Jurkat, Clone E6-1 (cell line): ENCODE results near the gene WT1.

Experiments used
- DNase-seq: peaks from one replicate; pipeline ENCODE4 v3.0.0-alpha.2; 2011; ENCODE audit warnings: low read depth, low spot score
- H3K4me3 ChIP-seq: 2 replicates; pipeline ENCODE4 v1.5.1; 2011; ENCODE audit warnings: mild to moderate bottlenecking, low read length, control low read depth, moderate library complexity

WT1 gene

GRCh38 chr11:32427616-32427934 is 7.8 kb downstream of the WT1 start:
- no peak for DNase-seq
- H3K4me3 ChIP-seq = no peak overlapping the region

GRCh38 chr11:32426819-32427615 is 8.3 kb downstream of the WT1 start:
- no peak for DNase-seq
- H3K4me3 ChIP-seq = no peak overlapping the region

GRCh38 chr11:32426192-32426591 is 9.1 kb downstream of the WT1 start:
- no peak for DNase-seq
- H3K4me3 ChIP-seq = no peak overlapping the region

GRCh38 chr11:32425761-32426160 is 9.6 kb downstream of the WT1 start:
- DNase-seq = no peak
- H3K4me3 ChIP-seq = no peak overlapping the region

GRCh38 chr11:32422545-32422944 is 12.8 kb downstream of the WT1 start:
- no peak for DNase-seq
- no peak overlapping the region for H3K4me3 ChIP-seq

- H3K4me3 ChIP-seq = no peak overlapping the region; the same call in 1 of the 2 replicates
- no peak for DNase-seq
These were observed 13.3 kb downstream of the WT1 start for GRCh38 chr11:32421992-32422391.

GRCh38 chr11:32420937-32421901 is 14.1 kb downstream of the WT1 start:
- H3K4me3 ChIP-seq = peak overlapping the region; percentile 38
- DNase-seq = peak; percentile 99

GRCh38 chr11:32420139-32420538 is 15.2 kb downstream of the WT1 start:
- DNase-seq = no peak
- H3K4me3 ChIP-seq = peak overlapping the region; percentile 38

- H3K4me3 ChIP-seq = no peak overlapping the region
- no peak for DNase-seq
These were observed 16.5 kb downstream of the WT1 start for GRCh38 chr11:32418836-32419235.

- DNase-seq = no peak
- no peak overlapping the region for H3K4me3 ChIP-seq
These were observed 17.5 kb downstream of the WT1 start for GRCh38 chr11:32417806-32418205.

- no peak for DNase-seq
- H3K4me3 ChIP-seq = no peak overlapping the region
These were observed 19.0 kb downstream of the WT1 start for GRCh38 chr11:32416301-32416700.

GRCh38 chr11:32414925-32415324 is 20.4 kb downstream of the WT1 start:
- DNase-seq = no peak
- H3K4me3 ChIP-seq = no peak overlapping the region

- no peak for DNase-seq
- no peak overlapping the region for H3K4me3 ChIP-seq
These were observed 23.3 kb downstream of the WT1 start for GRCh38 chr11:32411942-32412615.

- H3K4me3 ChIP-seq = no peak overlapping the region
- DNase-seq = no peak
These were observed 29.7 kb downstream of the WT1 start for GRCh38 chr11:32405592-32405991.

GRCh38 chr11:32402836-32403235 is 32.5 kb downstream of the WT1 start:
- no peak overlapping the region for H3K4me3 ChIP-seq
- DNase-seq = no peak

GRCh38 chr11:32400670-32401369 is 34.5 kb downstream of the WT1 start:
- H3K4me3 ChIP-seq = no peak overlapping the region
- no peak for DNase-seq

- no peak for DNase-seq
- no peak overlapping the region for H3K4me3 ChIP-seq
These were observed 35.1 kb downstream of the WT1 start for GRCh38 chr11:32400196-32400595.

GRCh38 chr11:32396991-32397390 is 38.3 kb downstream of the WT1 start:
- H3K4me3 ChIP-seq = no peak overlapping the region
- no peak for DNase-seq

- peak overlapping the region; percentile 38 for H3K4me3 ChIP-seq
- peak; percentile 67 for DNase-seq
These were observed 39.0 kb downstream of the WT1 start for GRCh38 chr11:32396331-32396730.
